IPS-18c (cell line): ENCODE results near the gene HPS6.

Source experiments
- H3K4me3 ChIP-seq: 2 replicates; pipeline ENCODE4 v1.7.0; 2013; ENCODE audit warnings: low read depth, mild to moderate bottlenecking, low read length, moderate library complexity; ENCODE audit not compliant: insufficient read depth
- H3K9me3 ChIP-seq: one replicate; pipeline ENCODE4 v1.6.1; 2013; ENCODE audit warnings: mild to moderate bottlenecking, low read length, moderate library complexity; ENCODE audit not compliant: control insufficient read depth, insufficient read depth

HPS6 gene

DNA sequence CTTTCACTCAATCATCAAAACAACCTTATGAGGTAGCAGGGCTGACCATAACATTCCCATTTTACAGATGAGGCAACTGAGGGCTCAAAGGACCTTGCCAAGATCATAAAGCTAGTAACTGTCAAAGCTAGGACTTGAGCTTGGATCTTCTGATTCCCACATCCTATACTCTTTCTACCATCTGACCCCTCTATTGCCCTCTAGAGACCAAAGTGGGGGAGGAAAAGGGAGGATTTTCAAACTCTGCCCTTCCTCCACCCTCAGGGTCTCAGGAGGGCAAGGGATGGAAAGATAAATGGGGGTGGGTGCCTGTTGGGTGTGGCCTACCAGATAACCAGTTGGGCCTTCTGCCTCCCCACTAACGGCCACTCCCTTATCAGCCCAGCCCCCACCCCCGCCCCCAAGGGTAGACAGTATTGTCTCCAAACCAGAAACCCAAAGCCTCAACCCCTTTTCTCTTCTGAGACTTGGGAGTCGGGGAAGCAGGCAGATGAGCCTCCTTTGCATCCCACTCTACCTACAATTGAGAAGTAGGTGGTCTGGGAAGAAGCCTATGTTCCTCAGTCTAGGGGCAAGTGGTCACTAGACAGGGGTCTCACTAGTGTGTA is 47.2 kb downstream of the HPS6 start:
- H3K4me3 ChIP-seq: no peak overlapping the region
- H3K9me3 ChIP-seq: no peaks in the 10 kb centered on the region

DNA sequence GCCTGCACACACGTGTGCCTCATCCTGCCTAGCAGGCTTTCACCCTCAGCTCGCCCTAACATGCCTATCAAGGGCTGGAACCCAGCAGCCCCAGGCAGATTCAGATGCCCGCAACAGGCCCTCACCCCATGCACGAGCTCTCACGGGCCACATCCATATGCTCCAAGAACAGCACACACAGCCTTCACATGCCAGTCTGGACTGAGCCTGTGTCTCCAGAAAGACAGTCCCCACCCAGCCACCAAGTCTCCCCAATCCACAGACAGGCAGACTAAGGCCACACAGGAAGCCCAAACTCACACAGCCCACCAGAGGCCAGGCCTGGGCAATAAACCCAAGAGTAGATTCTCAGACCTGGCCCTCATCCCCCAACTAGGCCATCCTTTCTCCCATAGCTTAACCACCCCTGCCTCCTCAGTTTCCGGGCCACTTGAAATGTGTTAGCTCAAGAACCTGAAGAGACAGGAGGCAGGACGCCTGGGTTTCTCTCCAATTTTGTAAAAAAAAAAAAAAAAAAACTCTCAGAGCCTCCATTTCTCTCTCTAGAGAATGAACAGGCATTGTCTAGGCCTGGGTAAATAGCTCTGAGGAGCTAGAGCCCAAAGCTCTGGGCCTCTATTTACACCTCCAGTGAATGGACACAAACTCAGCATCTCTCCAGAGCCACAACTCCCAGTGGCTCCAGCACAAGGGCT is 48.3 kb downstream of the HPS6 start:
- Histone ChIP-seq H3K4me3 (peak overlapping the region; percentile 76), H3K9me3 (no peaks in the 10 kb centered on the region)

DNA sequence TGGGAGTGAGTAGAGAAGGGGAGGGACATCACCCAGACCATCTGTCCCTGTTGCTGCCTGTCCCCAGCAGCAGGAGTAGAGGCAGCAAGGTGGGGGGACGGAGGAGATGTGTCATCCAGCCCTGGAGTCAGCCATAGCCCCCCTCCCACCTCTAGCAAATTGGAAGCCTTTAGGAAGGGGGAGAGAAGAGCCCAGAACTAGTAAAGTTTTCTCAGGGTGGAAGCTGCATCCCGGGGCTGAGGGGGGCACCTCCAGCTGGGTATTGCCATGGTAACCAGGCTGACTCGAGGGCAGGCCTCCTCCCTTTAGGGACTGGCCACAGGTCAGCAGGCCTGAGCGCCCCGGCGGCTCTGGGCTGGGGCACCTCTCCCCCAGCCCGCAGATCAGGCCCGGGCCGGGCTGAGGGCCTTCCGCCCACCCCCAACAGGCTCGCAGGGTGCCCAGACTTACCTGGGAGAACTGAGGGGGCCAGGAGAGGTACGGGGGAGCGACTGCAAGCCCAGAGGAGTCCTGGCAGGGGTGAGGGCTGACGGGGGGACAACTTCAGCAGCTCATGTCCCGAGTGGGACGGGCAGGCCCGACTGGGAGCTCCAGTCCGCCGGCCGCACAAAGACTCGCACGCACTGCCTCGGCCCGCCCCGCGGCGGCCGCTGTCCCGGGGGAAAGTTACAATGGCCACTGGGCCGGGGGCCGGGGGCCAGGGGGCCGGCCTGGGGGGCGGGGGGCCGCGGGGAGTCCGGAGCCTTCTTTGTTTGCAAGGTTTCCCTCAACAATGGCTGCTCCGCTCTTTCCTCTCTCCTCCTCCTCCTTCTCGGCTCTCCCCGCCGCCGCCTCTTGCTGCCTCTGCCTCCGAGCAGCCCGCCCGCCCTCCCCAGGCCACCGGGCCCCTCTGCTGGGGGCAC is 49.1 kb downstream of the HPS6 start:
- Histone ChIP-seq H3K4me3 (peak overlapping the region; percentile 76), H3K9me3 (no peaks in the 10 kb centered on the region)

DNA sequence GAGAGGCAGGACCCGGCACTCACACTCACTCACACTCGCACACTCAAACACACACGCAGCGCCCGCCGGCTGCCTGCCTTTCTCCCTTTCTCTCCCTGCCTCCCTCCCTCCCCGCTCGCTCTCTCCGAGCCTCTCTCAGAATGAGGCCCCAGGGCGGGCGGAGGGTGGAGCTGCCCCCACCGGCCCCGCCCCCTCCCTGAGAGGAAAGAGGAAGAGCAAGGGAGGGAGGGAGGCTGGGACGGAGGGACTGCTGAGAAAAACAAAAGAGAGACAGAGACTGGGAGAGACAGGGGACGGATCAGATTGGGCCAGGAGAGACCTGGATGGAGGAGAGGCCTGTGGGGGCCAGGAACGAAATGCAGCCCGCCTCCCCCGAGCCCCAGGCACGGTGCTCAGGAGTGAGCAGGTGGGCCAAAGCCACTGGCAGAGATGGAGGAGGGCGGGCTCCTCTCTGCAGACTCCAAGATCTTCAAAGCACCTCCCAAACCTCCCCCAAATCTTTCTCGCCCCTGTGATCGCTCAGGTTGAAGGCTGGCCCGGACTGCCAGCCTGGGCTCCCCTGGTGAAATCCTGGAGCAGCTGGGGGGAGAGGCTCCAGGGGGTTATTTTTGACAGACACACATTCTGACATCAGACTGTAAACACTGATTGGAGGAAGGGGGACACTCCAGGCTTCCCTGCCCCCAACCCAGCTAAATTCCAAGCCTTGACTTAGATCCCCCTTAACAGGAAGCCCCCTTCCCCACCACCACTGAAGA is 49.9 kb downstream of the HPS6 start:
- H3K9me3 ChIP-seq: no peaks in the 10 kb centered on the region
- peak overlapping the region; percentile 76 for H3K4me3 ChIP-seq

DNA sequence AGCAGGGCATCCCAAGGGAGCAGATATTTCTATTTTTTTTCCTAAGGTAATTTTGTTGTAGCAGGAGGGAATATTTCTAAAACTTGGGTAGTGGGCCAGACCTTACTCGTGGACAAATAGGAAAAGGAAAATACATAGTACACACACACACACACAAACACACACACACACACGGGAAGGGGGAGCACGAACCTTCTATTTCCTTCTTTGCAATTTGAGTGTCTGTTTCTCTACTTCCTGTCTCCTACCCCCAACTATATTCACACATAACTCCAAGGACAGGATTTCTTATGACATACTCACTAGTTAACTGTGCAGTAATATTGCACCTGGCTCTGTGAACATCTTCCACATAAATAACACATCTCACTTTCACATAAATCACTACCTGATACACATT is 50.6 kb downstream of the HPS6 start:
- no peaks in the 10 kb centered on the region for H3K9me3 ChIP-seq
- H3K4me3 ChIP-seq: no peak overlapping the region

DNA sequence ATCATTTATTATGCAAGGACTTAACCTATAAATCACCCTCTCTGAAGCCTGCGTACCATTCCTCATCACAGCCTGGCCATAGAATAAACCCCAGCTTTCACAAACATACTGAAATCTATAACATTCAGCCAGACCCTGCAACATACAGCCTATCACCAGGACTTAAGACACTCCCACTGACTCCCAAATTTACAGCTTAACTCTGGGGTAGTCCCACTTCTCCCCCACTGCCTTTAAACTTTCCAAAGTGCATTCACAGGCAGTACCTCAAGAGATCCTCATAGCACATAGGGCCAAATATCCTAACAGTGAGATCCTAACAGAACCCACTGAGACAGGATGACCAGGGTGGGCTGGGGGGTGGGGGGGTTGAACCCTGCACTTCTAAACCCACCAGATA is 51.5 kb downstream of the HPS6 start:
- Histone ChIP-seq H3K9me3 (no peaks in the 10 kb centered on the region), H3K4me3 (peak overlapping the region; percentile 31)
